Stimulated activated effector memory CD8-positive, alpha-beta T cell treated with anti-CD3 and anti-CD28 coated beads, Interleukin-12 subunit alpha, Interleukin-12 subunit beta, amount 100 ng/mL, for 72 hours (primary cell): ENCODE measurements around the gene SCP2.
A peak's percentile ranks its signal among the peaks of the same experiment; 100 is the strongest.

Experiments
- ATAC-seq: fragments of 150-1000 bp; cut with Tn5 transposase; 2 replicates; pipeline ENCODE4 v1.10.0; 2021
- DNase-seq, 2 donors: peaks; one replicate each; pipeline ENCODE4 v3.0.0; 2021 to 2022; ENCODE audit warnings: low spot score in 2 of 2
- H3K27ac Mint-ChIP-seq: one replicate; pipeline ENCODE4 v1.8.0; 2022; ENCODE audit warnings: mild to moderate bottlenecking, mixed read lengths
- H3K36me3 Mint-ChIP-seq: one replicate; pipeline ENCODE4 v1.8.0; 2022; ENCODE audit warnings: mild to moderate bottlenecking, mixed read lengths
- H3K4me1 Mint-ChIP-seq: one replicate; pipeline ENCODE4 v1.8.0; 2022; ENCODE audit warnings: mixed read lengths
- H3K4me3 Mint-ChIP-seq: one replicate; pipeline ENCODE4 v1.8.0; 2022; ENCODE audit warnings: mild to moderate bottlenecking, mixed read lengths
- H3K9me3 Mint-ChIP-seq: one replicate; pipeline ENCODE4 v1.8.0; 2022; ENCODE audit warnings: mixed read lengths

Gene SCP2

GRCh38 chr1:53071167-53071865, 144.2 kb downstream of the SCP2 start:
- Mint-ChIP-seq H3K4me3 (no peak overlapping the region), H3K9me3 (no peaks in the 10 kb centered on the region), H3K4me1 (peaks cover 11% of the 10 kb centered on the region), H3K36me3 (no peaks in the 10 kb centered on the region), H3K27ac (peak overlapping the region; percentile 23)
- DNase-seq (no peak), ATAC-seq (no peak)

GRCh38 chr1:53071915-53072314, 144.8 kb downstream of the SCP2 start:
- no peak for DNase-seq
- no peak for ATAC-seq
- Mint-ChIP-seq H3K36me3 (no peaks in the 10 kb centered on the region), H3K27ac (peak overlapping the region; percentile 23), H3K9me3 (no peaks in the 10 kb centered on the region), H3K4me1 (peaks cover 11% of the 10 kb centered on the region), H3K4me3 (no peak overlapping the region)

GRCh38 chr1:53073287-53073686, 146.2 kb downstream of the SCP2 start:
- H3K4me3 Mint-ChIP-seq, result no peak overlapping the region
- H3K9me3 Mint-ChIP-seq, result no peaks in the 10 kb centered on the region
- H3K27ac Mint-ChIP-seq, result no peak overlapping the region
- peaks cover 11% of the 10 kb centered on the region for H3K4me1 Mint-ChIP-seq
- DNase-seq (no peak), ATAC-seq (no peak)
- H3K36me3 Mint-ChIP-seq, result no peaks in the 10 kb centered on the region

- Mint-ChIP-seq H3K27ac (no peak overlapping the region), H3K9me3 (no peaks in the 10 kb centered on the region), H3K36me3 (no peaks in the 10 kb centered on the region), H3K4me3 (no peak overlapping the region), H3K4me1 (peaks cover 11% of the 10 kb centered on the region)
- DNase-seq (no peak), ATAC-seq (no peak)
Measured at GRCh38 chr1:53073868-53074311, 146.8 kb downstream of the SCP2 start.

GRCh38 chr1:53074313-53075154, 147.5 kb downstream of the SCP2 start:
- DNase-seq (no peak), ATAC-seq (no peak)
- Mint-ChIP-seq H3K4me3 (no peak overlapping the region), H3K4me1 (peaks cover 11% of the 10 kb centered on the region), H3K36me3 (no peaks in the 10 kb centered on the region), H3K9me3 (no peaks in the 10 kb centered on the region), H3K27ac (no peak overlapping the region)

GRCh38 chr1:53075206-53075605, 148.1 kb downstream of the SCP2 start:
- Mint-ChIP-seq H3K4me1 (peaks cover 11% of the 10 kb centered on the region), H3K27ac (no peak overlapping the region), H3K36me3 (no peaks in the 10 kb centered on the region), H3K9me3 (no peaks in the 10 kb centered on the region), H3K4me3 (no peak overlapping the region)
- no peak for DNase-seq
- no peak for ATAC-seq

- no peaks in the 10 kb centered on the region for H3K36me3 Mint-ChIP-seq
- H3K4me1 Mint-ChIP-seq, result peaks cover 11% of the 10 kb centered on the region
- DNase-seq, result no peak
- no peak for ATAC-seq
- no peak overlapping the region for H3K27ac Mint-ChIP-seq
- H3K4me3 Mint-ChIP-seq, result no peak overlapping the region
- H3K9me3 Mint-ChIP-seq, result no peaks in the 10 kb centered on the region
Measured at GRCh38 chr1:53075761-53076163, 148.7 kb downstream of the SCP2 start.

- H3K9me3 Mint-ChIP-seq, result no peaks in the 10 kb centered on the region
- no peak for DNase-seq
- no peak overlapping the region for H3K4me3 Mint-ChIP-seq
- no peak overlapping the region for H3K27ac Mint-ChIP-seq
- no peak for ATAC-seq
- no peaks in the 10 kb centered on the region for H3K36me3 Mint-ChIP-seq
- peaks cover 11% of the 10 kb centered on the region for H3K4me1 Mint-ChIP-seq
Measured at GRCh38 chr1:53076165-53076564, 149.1 kb downstream of the SCP2 start.

- Mint-ChIP-seq H3K4me3 (no peak overlapping the region), H3K9me3 (no peaks in the 10 kb centered on the region), H3K4me1 (peaks cover 11% of the 10 kb centered on the region), H3K36me3 (no peaks in the 10 kb centered on the region), H3K27ac (no peak overlapping the region)
- ATAC-seq (no peak), DNase-seq (no peak)
Measured at GRCh38 chr1:53076721-53077598, 149.9 kb downstream of the SCP2 start.

GRCh38 chr1:53077599-53077965, 150.5 kb downstream of the SCP2 start:
- Mint-ChIP-seq H3K4me3 (no peak overlapping the region), H3K9me3 (no peaks in the 10 kb centered on the region), H3K27ac (no peak overlapping the region), H3K4me1 (peaks cover 15% of the 10 kb centered on the region), H3K36me3 (no peaks in the 10 kb centered on the region)
- no peak for DNase-seq
- no peak for ATAC-seq

GRCh38 chr1:53078333-53079101, 151.4 kb downstream of the SCP2 start:
- ATAC-seq, result no peak
- no peak for DNase-seq
- H3K9me3 Mint-ChIP-seq, result no peaks in the 10 kb centered on the region
- H3K27ac Mint-ChIP-seq, result no peak overlapping the region
- H3K4me3 Mint-ChIP-seq, result no peak overlapping the region
- no peaks in the 10 kb centered on the region for H3K36me3 Mint-ChIP-seq
- peaks cover 24% of the 10 kb centered on the region for H3K4me1 Mint-ChIP-seq

GRCh38 chr1:53079251-53079650, 152.2 kb downstream of the SCP2 start:
- DNase-seq (no peak), ATAC-seq (no peak)
- H3K27ac Mint-ChIP-seq, result no peak overlapping the region
- peaks cover 30% of the 10 kb centered on the region for H3K4me1 Mint-ChIP-seq
- H3K9me3 Mint-ChIP-seq, result no peaks in the 10 kb centered on the region
- no peak overlapping the region for H3K4me3 Mint-ChIP-seq
- no peaks in the 10 kb centered on the region for H3K36me3 Mint-ChIP-seq

GRCh38 chr1:53080041-53080440, 153.0 kb downstream of the SCP2 start:
- no peak overlapping the region for H3K27ac Mint-ChIP-seq
- ATAC-seq (no peak), DNase-seq (no peak)
- H3K36me3 Mint-ChIP-seq, result no peaks in the 10 kb centered on the region
- no peaks in the 10 kb centered on the region for H3K9me3 Mint-ChIP-seq
- no peak overlapping the region for H3K4me3 Mint-ChIP-seq
- H3K4me1 Mint-ChIP-seq, result peaks cover 33% of the 10 kb centered on the region

- no peaks in the 10 kb centered on the region for H3K9me3 Mint-ChIP-seq
- H3K4me3 Mint-ChIP-seq, result no peak overlapping the region
- no peak overlapping the region for H3K27ac Mint-ChIP-seq
- DNase-seq, result no peak
- no peak for ATAC-seq
- no peaks in the 10 kb centered on the region for H3K36me3 Mint-ChIP-seq
- H3K4me1 Mint-ChIP-seq, result peaks cover 28% of the 10 kb centered on the region
Measured at GRCh38 chr1:53080769-53081168, 153.7 kb downstream of the SCP2 start.
